ENCODE measurements around the gene CTF1.

DNA sequence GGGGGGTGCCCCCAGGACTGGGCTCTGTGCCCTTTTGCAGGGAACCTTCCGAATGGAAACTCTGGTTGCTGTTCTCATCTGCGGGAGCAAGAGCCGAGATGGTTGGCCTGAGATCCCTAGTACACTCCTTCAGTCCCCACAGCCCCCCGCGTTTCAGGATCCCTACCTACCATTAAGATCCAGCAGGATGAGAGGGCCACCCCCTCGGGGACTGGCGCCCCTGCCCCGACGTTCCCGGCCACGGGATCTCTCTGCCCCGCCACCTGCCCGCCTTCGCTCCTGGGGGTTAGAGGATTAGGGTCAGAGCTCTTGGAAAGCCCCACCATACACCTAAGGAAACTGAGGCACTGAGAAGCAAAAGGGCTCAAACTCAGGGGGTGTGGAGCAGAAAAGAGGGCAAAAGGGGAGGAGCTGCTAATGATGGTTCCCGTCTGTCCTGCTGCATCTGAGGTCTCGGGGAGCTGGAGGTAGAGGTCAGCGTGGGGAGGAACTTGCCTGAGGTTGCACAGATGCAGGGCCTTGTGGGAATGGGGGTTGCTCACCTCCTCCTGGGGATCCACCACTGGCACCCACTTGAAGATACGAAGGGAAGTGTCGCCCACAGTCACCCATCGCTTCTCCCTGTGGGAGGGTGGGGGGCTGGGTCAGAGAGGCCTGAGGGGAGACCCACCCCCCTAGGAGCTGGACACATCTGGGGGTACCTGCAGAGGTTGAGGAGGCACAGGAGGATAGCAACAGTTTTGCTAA lies 3.6 kb upstream of the CTF1 start:
- TF ChIP-seq, protein P1, sequence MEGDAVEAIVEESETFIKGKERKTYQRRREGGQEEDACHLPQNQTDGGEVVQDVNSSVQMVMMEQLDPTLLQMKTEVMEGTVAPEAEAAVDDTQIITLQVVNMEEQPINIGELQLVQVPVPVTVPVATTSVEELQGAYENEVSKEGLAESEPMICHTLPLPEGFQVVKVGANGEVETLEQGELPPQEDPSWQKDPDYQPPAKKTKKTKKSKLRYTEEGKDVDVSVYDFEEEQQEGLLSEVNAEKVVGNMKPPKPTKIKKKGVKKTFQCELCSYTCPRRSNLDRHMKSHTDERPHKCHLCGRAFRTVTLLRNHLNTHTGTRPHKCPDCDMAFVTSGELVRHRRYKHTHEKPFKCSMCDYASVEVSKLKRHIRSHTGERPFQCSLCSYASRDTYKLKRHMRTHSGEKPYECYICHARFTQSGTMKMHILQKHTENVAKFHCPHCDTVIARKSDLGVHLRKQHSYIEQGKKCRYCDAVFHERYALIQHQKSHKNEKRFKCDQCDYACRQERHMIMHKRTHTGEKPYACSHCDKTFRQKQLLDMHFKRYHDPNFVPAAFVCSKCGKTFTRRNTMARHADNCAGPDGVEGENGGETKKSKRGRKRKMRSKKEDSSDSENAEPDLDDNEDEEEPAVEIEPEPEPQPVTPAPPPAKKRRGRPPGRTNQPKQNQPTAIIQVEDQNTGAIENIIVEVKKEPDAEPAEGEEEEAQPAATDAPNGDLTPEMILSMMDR (IDR thresholded peaks at IDR 0.05) = no peak
- TF ChIP-seq CREB1 (CRISPR knock-in tag; IDR thresholded peaks at IDR 0.05) (no peak), FOXJ3 (CRISPR knock-in tag; IDR thresholded peaks at IDR 0.05; ENCODE audit: borderline replicate concordance) (no peak), TCF7 (CRISPR knock-in tag; IDR thresholded peaks at IDR 0.05; ENCODE audit: low read depth) (no peak), PRRX2 (CRISPR knock-in tag; IDR thresholded peaks at IDR 0.05) (no peak)
- TF ChIP-seq, protein P2, sequence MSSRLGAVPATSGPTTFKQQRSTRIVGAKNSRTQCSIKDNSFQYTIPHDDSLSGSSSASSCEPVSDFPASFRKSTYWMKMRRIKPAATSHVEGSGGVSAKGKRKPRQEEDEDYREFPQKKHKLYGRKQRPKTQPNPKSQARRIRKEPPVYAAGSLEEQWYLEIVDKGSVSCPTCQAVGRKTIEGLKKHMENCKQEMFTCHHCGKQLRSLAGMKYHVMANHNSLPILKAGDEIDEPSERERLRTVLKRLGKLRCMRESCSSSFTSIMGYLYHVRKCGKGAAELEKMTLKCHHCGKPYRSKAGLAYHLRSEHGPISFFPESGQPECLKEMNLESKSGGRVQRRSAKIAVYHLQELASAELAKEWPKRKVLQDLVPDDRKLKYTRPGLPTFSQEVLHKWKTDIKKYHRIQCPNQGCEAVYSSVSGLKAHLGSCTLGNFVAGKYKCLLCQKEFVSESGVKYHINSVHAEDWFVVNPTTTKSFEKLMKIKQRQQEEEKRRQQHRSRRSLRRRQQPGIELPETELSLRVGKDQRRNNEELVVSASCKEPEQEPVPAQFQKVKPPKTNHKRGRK (CRISPR knock-in tag; IDR thresholded peaks at IDR 0.05; ENCODE audit: borderline replicate concordance) = no peak
- TF ChIP-seq, protein P3, sequence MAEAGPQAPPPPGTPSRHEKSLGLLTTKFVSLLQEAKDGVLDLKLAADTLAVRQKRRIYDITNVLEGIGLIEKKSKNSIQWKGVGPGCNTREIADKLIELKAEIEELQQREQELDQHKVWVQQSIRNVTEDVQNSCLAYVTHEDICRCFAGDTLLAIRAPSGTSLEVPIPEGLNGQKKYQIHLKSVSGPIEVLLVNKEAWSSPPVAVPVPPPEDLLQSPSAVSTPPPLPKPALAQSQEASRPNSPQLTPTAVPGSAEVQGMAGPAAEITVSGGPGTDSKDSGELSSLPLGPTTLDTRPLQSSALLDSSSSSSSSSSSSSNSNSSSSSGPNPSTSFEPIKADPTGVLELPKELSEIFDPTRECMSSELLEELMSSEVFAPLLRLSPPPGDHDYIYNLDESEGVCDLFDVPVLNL (CRISPR knock-in tag; IDR thresholded peaks at IDR 0.05; ENCODE audit: borderline replicate concordance, low read depth) = no peak
- TF ChIP-seq, protein P4, sequence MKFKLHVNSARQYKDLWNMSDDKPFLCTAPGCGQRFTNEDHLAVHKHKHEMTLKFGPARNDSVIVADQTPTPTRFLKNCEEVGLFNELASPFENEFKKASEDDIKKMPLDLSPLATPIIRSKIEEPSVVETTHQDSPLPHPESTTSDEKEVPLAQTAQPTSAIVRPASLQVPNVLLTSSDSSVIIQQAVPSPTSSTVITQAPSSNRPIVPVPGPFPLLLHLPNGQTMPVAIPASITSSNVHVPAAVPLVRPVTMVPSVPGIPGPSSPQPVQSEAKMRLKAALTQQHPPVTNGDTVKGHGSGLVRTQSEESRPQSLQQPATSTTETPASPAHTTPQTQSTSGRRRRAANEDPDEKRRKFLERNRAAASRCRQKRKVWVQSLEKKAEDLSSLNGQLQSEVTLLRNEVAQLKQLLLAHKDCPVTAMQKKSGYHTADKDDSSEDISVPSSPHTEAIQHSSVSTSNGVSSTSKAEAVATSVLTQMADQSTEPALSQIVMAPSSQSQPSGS (CRISPR knock-in tag; IDR thresholded peaks at IDR 0.05; ENCODE audit: borderline replicate concordance, low read depth) = no peak
